BLaER1 (cell line): Measurements from ENCODE around the gene ZNF43.
"Not testable (repeated sequence)": the region's sequence is repeated elsewhere in the genome, so short reads cannot be mapped to it uniquely, and the experiment has no call there.

Experiments
- H3K27ac ChIP-seq: shearing (Covaris generic); formaldehyde crosslinking; 2 replicates; pipeline ENCODE4 v1.8.1; 2022
- H3K27me3 ChIP-seq: shearing (Covaris generic); formaldehyde crosslinking; 2 replicates; pipeline ENCODE4 v1.8.1; 2022
- H3K36me3 ChIP-seq: shearing (Covaris generic); formaldehyde crosslinking; 2 replicates; pipeline ENCODE4 v1.8.1; 2022
- H3K4me1 ChIP-seq: shearing (Covaris generic); formaldehyde crosslinking; 2 replicates; pipeline ENCODE4 v1.8.1; 2022
- H3K4me2 ChIP-seq: shearing (Covaris generic); formaldehyde crosslinking; 2 replicates; pipeline ENCODE4 v1.8.1; 2022
- H3K4me3 ChIP-seq: shearing (Covaris generic); formaldehyde crosslinking; 2 replicates; pipeline ENCODE4 v1.8.1; 2022
- H3K9ac ChIP-seq: shearing (Covaris generic); formaldehyde crosslinking; 2 replicates; pipeline ENCODE4 v1.8.1; 2022
- H3K9me3 ChIP-seq: shearing (Covaris generic); formaldehyde crosslinking; 2 replicates; pipeline ENCODE4 v1.8.1; 2022
- H4K20me1 ChIP-seq: shearing (Covaris generic); formaldehyde crosslinking; 2 replicates; pipeline ENCODE4 v1.8.1; 2022
- Cebpa-rat ChIP-seq: shearing (Covaris generic); IDR thresholded peaks from 2 replicates; pipeline ENCODE4 v1.8.1; 2022

The ZNF43 gene

DNA sequence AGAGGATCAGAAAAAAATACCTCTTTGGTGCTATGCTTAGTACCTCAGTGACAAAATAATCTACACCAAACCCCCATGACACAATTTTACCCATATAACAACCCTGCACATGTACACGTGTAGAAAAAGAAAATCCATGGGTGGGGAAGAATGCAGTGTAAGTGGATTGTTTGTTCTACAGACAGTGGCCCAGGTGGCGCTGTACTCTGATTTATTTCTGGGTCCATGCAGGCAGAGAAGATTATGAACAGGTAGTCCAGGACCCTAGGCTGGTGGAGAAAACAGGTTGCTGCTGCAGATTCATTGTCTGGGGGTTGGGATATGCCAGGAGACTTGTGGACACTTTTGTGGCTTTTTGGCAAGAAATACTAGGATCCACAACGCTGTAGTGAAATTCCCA, 77.7 kb downstream of the ZNF43 start:
- H3K9me3 ChIP-seq: peaks cover 100% of the 10 kb centered on the region
- no peaks in the 10 kb centered on the region for H4K20me1 ChIP-seq
- no peaks in the 10 kb centered on the region for H3K27me3 ChIP-seq
- no peaks in the 10 kb centered on the region for H3K4me1 ChIP-seq
- H3K4me2 ChIP-seq: no peak overlapping the region
- TF ChIP-seq Cebpa-rat: no peak
- no peak overlapping the region for H3K9ac ChIP-seq
- no peak overlapping the region for H3K4me3 ChIP-seq
- H3K27ac ChIP-seq: no peak overlapping the region
- H3K36me3 ChIP-seq: peaks cover 100% of the 10 kb centered on the region

DNA sequence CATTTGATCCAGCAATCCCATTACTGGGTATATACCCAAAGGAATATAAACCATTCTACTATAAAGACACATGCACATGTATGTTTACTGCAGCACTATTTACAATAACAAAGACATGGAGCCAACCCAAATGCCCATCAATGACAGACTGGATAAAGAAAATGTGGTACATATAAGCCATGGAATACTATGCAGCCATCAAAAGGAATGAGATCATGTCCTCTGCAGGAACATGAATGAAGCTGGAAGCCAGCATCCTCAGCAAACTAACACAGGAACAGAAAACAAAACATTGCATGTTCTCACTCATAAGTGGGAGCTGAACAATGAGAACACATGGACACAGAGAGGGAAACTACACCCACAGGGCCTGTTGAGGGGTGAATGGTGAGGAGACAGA, 80.4 kb downstream of the ZNF43 start:
- not testable (repeated sequence) for H3K9ac ChIP-seq, H3K4me2 ChIP-seq, H3K4me1 ChIP-seq, H3K27me3 ChIP-seq, H3K4me3 ChIP-seq, H3K27ac ChIP-seq, H4K20me1 ChIP-seq
- H3K36me3 ChIP-seq: peaks cover 100% of the 10 kb centered on the region
- H3K9me3 ChIP-seq: peaks cover 100% of the 10 kb centered on the region
